NT2/D1 (cell line): ENCODE measurements around the gene SYPL1.

Experiments
- SUZ12 ChIP-seq: IDR thresholded peaks from 2 replicates; pipeline ENCODE4 v1.6.1; 2011; ENCODE audit not compliant: insufficient read length, insufficient read depth; ENCODE audit errors: extremely low read depth
- YY1 ChIP-seq: IDR thresholded peaks from 2 replicates; pipeline ENCODE4 v1.6.1; 2011; ENCODE audit not compliant: insufficient read length, insufficient read depth
- ZNF274 ChIP-seq: IDR thresholded peaks from 2 replicates; pipeline ENCODE4 v1.6.1; 2011; ENCODE audit warnings: mild to moderate bottlenecking, low read depth, low read length

- TF ChIP-seq SUZ12, result no peak
- no peak for TF ChIP-seq YY1
- no peak for TF ChIP-seq ZNF274
Measured at GRCh38 chr7:106080300-106080987, 31.7 kb downstream of the SYPL1 start.
